HepG2 (cell line): ENCODE measurements around the gene MAP3K5. TPM values are rescaled to one million over a fixed set of nuclear protein-coding genes. Genes with fewer than 3 reads are reported as not detected.

ENCODE experiments used
- ATAC-seq: fragments of 200-7000 bp; cut with Tn5 transposase; 3 replicates; pipeline ENCODE4 v1.9.1; 2020; ENCODE audit warnings: mild to moderate bottlenecking, moderate library complexity
- BruUV-seq: library from RNA; stranded (reverse); fragments of 400-500 nt; replicated peaks from 2 replicates; lab custom pipeline; 2021; lab: Mats Ljungman, UMichigan
- CTCF ChIA-PET: fragments of 300-600 bp; formaldehyde crosslinking; extraction: SDS; loops from one replicate; lab custom pipeline; 2021; ENCODE audit warnings: low total read pairs, inconsistent platforms, low intra/inter-chr PET ratio; lab: Yijun Ruan, JAX
- POLR2A ChIA-PET: fragments of 350-600 bp; sonication (Branson Sonifier 250); formaldehyde crosslinking; loops from one replicate; lab custom pipeline; 2020; ENCODE audit warnings: antibody characterized with exemption, inconsistent platforms; lab: Yijun Ruan, JAX
- DNase-seq: peaks from one replicate; pipeline ENCODE4 v3.0.0-alpha.2; 2015; ENCODE audit warnings: low spot score
- FAIRE-seq: peaks from 3 replicates; lab custom pipeline; 2011; peaks lifted over from hg19 to GRCh38; lab: Jason Lieb, UNC
- H2AFZ ChIP-seq: one replicate; pipeline ENCODE4 v1.6.1; 2011; ENCODE audit warnings: low read length, inconsistent platforms
- H3K27ac ChIP-seq: fragments of 300-600 bp; 3 replicates; pipeline ENCODE4 v1.8.0; 2011; ENCODE audit warnings: mixed run types, mild to moderate bottlenecking, mixed read lengths, low read length, inconsistent platforms; ENCODE audit not compliant: insufficient read depth; ENCODE audit errors: extremely low read length
- H3K27me3 ChIP-seq, 2 experiments: fragments of 200-600 bp in 1 of 2; 2 replicates in 1 of 2; 3 replicates in 1 of 2; pipeline versions ENCODE4 v1.6.0 to v1.8.0; 2011; ENCODE audit warnings: low read length in 2 of 2, mild to moderate bottlenecking in 2 of 2, moderate library complexity in 2 of 2, inconsistent platforms in 1 of 2; ENCODE audit not compliant: insufficient read depth in 2 of 2, control insufficient read depth in 1 of 2
- H3K36me3 ChIP-seq, 2 experiments: fragments of 200-600 bp in 1 of 2; replicated peaks in 1 of 2; 2 replicates in 1 of 2; 3 replicates in 1 of 2; pipeline versions ENCODE4 v1.5.1 to v1.8.0; 2011; ENCODE audit warnings: low read length in 2 of 2, inconsistent platforms in 1 of 2; ENCODE audit not compliant: insufficient read depth in 2 of 2, control insufficient read depth in 1 of 2
- H3K4me1 ChIP-seq: 2 replicates; pipeline ENCODE4 v1.5.1; 2012; ENCODE audit warnings: low read length, inconsistent platforms; ENCODE audit not compliant: insufficient read depth
- H3K4me2 ChIP-seq: 2 replicates; pipeline ENCODE4 v1.6.0; 2011; ENCODE audit warnings: low read depth, low read length, inconsistent platforms
- H3K4me3 ChIP-seq, 3 experiments: fragments of 200-600 bp in 1 of 3; sonication (generic), shearing (Covaris generic) in 1 of 3; replicated peaks in 1 of 3; 2 replicates each; pipeline ENCODE4 v1.5.1; 2011 to 2016; ENCODE audit warnings: low read length in 3 of 3, inconsistent platforms in 2 of 3, low read depth in 2 of 3, mild to moderate bottlenecking in 2 of 3, control low read depth in 1 of 3, mixed read lengths in 1 of 3; ENCODE audit not compliant: insufficient read depth in 1 of 3
- H3K79me2 ChIP-seq: one replicate; pipeline ENCODE4 v1.6.1; 2011; ENCODE audit warnings: low read length, inconsistent platforms; ENCODE audit not compliant: insufficient read depth
- H3K9ac ChIP-seq: 2 replicates; pipeline ENCODE4 v1.6.0; 2011; ENCODE audit warnings: mild to moderate bottlenecking, low read depth, low read length, inconsistent platforms; ENCODE audit not compliant: insufficient read depth
- H3K9me3 ChIP-seq: 2 replicates; pipeline ENCODE4 v1.5.1; 2012; ENCODE audit warnings: mild to moderate bottlenecking, low read length
- H4K20me1 ChIP-seq: 2 replicates; pipeline ENCODE4 v1.6.0; 2011; ENCODE audit warnings: inconsistent platforms, mild to moderate bottlenecking, low read length, moderate library complexity; ENCODE audit not compliant: insufficient read depth
- FUBP1 ChIP-seq: sonication (generic); formaldehyde crosslinking; IDR thresholded peaks from 2 replicates; pipeline ENCODE4 v1.5.1; 2020; ENCODE audit warnings: missing genetic modification reagents, mild to moderate bottlenecking, borderline replicate concordance
- MAF1 ChIP-seq: sonication (generic); formaldehyde crosslinking; IDR thresholded peaks from 2 replicates; pipeline ENCODE4 v1.5.0; 2020; ENCODE audit warnings: missing genetic modification reagents, borderline replicate concordance
- ZMAT3 ChIP-seq: sonication (generic); formaldehyde crosslinking; conservative IDR thresholded peaks from 2 replicates; pipeline ENCODE4 v1.7.0; 2021; ENCODE audit warnings: missing genetic modification reagents
- ZNF142 ChIP-seq: sonication (generic); formaldehyde crosslinking; IDR thresholded peaks from 2 replicates; pipeline ENCODE4 v1.4.0; 2020; ENCODE audit warnings: missing genetic modification reagents
- ZNF275 ChIP-seq: sonication (generic); formaldehyde crosslinking; IDR thresholded peaks from 2 replicates; pipeline ENCODE4 v1.8.0; 2022; ENCODE audit warnings: missing genetic modification reagents, mild to moderate bottlenecking, inconsistent platforms, borderline replicate concordance
- ZNF30 ChIP-seq: sonication (generic); formaldehyde crosslinking; IDR thresholded peaks from 2 replicates; pipeline ENCODE4 v1.5.0; 2020; ENCODE audit warnings: mild to moderate bottlenecking, missing genetic modification reagents
- ZNF7 ChIP-seq: IDR thresholded peaks from 2 replicates; pipeline ENCODE4 v1.6.1; 2016; ENCODE audit warnings: missing biosample characterization, missing genetic modification reagents
- ZNF749 ChIP-seq: sonication (generic); formaldehyde crosslinking; IDR thresholded peaks from 2 replicates; pipeline ENCODE4 v1.8.0; 2022; ENCODE audit warnings: mild to moderate bottlenecking, missing genetic modification reagents, moderate library complexity, borderline replicate concordance
- WGBS: methylation state at CpG from one replicate; pipeline ENCODE4 v1.1.6; 2017; ENCODE audit warnings: low lambda C conversion rate; 5-methylcytosine and 5-hydroxymethylcytosine counted together
- in situ Hi-C: cut with HindIII; loops from 2 replicates; pipeline ENCODE4 v1.10.0; 2017; ENCODE audit warnings: low pct_unique_long_range_greater_than_20kb; ENCODE audit not compliant: extremely low pct_ligation_motif_present
- intact Hi-C: fragments of 100-400 bp; cut with micrococcal nuclease; formaldehyde crosslinking; loops from one replicate; pipeline ENCODE4 v1.10.0; 2022; ENCODE audit not compliant: unreplicated experiment
- polyA plus RNA-seq, 8 experiments: library from polyadenylated mRNA; depleted of rRNA in 3 of 8; stranded (reverse) in 7 of 8; unstranded in 1 of 8; fragments of >200 nt; fragmentation: Illumina TruSeq in 4 of 8; extraction: Trizol in 4 of 8; gene quantifications; 2 replicates each; pipeline versions ENCODE4 v1.2.1 to v1.2.3, GENCODE V29; 2011 to 2016; ENCODE audit warnings: low read depth in 4 of 8, missing spikeins in 1 of 8, mixed read lengths in 1 of 8; ENCODE audit not compliant: insufficient read depth in 1 of 8
- total RNA-seq, 5 experiments: library from RNA; depleted of rRNA; stranded (reverse); fragments of >200 nt; fragmentation: Illumina TruSeq; extraction: Trizol; gene quantifications; 2 replicates each; pipeline ENCODE4 v1.2.3, GENCODE V29; 2016; ENCODE audit warnings: low read depth in 1 of 5

The MAP3K5 gene
- total and polyA plus RNA-seq, 2 of the 13 experiments (the other 11 are each of a cell fraction or from before 2014, with no cell fraction given), result not detected

- TF ChIP-seq ZNF142 (CRISPR knock-in tag) (no peak), ZNF275 (no peak)
These were observed 65.3 kb downstream of the MAP3K5 start (continued) for GRCh38 chr6:136726837-136727557.

GRCh38 chr6:136725124-136725523, 67.2 kb downstream of the MAP3K5 start:
- no peak for ATAC-seq

More at GRCh38 chr6:136725124-136725523, 67.2 kb downstream of the MAP3K5 start:
- ChIA-PET CTCF (no interaction called here), POLR2A (no interaction called here)
- H3K36me3 ChIP-seq, result no peaks in the 10 kb centered on the region
- no peak for FAIRE-seq
- H3K4me2 ChIP-seq, result no peak overlapping the region
- no peak overlapping the region for H3K9ac ChIP-seq
- DNase-seq, result no peak
- H3K79me2 ChIP-seq, result no peaks in the 10 kb centered on the region
- in situ Hi-C loops (no loop called here), intact Hi-C loops (no loop called here)
- H2AFZ ChIP-seq, result no peak overlapping the region
- no peaks in the 10 kb centered on the region; the same call in 1 of the 2 replicates for H3K9me3 ChIP-seq
- no peak overlapping the region for H3K27ac ChIP-seq
- H3K27me3 ChIP-seq, result no peaks in the 10 kb centered on the region
- BruUV-seq, result no TSS peak
- TF ChIP-seq MAF1 (CRISPR knock-in tag), result no peak
- peak; percentile 60; the same call in 1 of the 2 replicates for TF ChIP-seq ZNF7 (CRISPR knock-in tag)
- TF ChIP-seq ZNF30 (CRISPR knock-in tag), result no peak
- TF ChIP-seq ZNF749, result no peak
- no peak for TF ChIP-seq ZMAT3 (CRISPR knock-in tag)
- TF ChIP-seq FUBP1 (CRISPR knock-in tag), result no peak
- H4K20me1 ChIP-seq, result no peaks in the 10 kb centered on the region
- H3K4me3 ChIP-seq, result no peak overlapping the region
- no peaks in the 10 kb centered on the region for H3K4me1 ChIP-seq
- 29% methylated on average over 4 of the region's 4 CpGs for WGBS
